ENCODE results near the gene CBFB. TPM values are rescaled to one million over a fixed set of nuclear protein-coding genes. Genes with fewer than 3 reads are reported as not detected.

CBFB gene
- total and polyA plus RNA-seq, 9 of the 15 experiments (the other 6 are each of a cell fraction or from before 2014, with no cell fraction given), result 22.0 to 112 (median 66.5) TPM

- Histone ChIP-seq H3K9me3 (replicated peaks; ENCODE audit: control insufficient read depth, insufficient read depth, low read depth, low read length) (no peaks in the 10 kb centered on the region), H3K9me1 (ENCODE audit: control insufficient read depth, insufficient read depth, low read length) (no peaks in the 10 kb centered on the region), H3K4me2 (ENCODE audit: insufficient read depth, low read length) (no peak overlapping the region), H3K9ac (ENCODE audit: insufficient read depth in 1 of 2, low read depth in 2 of 2, low read length in 2 of 2) (no peak overlapping the region), H3K36me3 (ENCODE audit: control insufficient read depth, insufficient read depth, low read length) (peaks cover 74% of the 10 kb centered on the region; the same call in 2 of the 3 replicates), H3K4me1 (replicated peaks in 1 of 2; ENCODE audit: control insufficient read depth in 2 of 2, insufficient read depth in 2 of 2, low read length in 2 of 2) (peaks cover 0 to under 1% of the 10 kb centered on the region in 2 experiments; a peak in 2 of 5 replicates), H3K79me2 (ENCODE audit: control insufficient read depth, insufficient read depth, low read length) (peaks cover 80% of the 10 kb centered on the region), H3K27ac (ENCODE audit: extremely low read depth, low read depth, low read length) (no peak overlapping the region), H4K20me1 (replicated peaks; ENCODE audit: control insufficient read depth, insufficient read depth, low read length) (no peaks in the 10 kb centered on the region; the same call in 1 of the 2 replicates), H3K27me3 (ENCODE audit: control insufficient read depth in 2 of 2, insufficient read depth in 2 of 2, low read length in 2 of 2) (no peaks in the 10 kb centered on the region), H2AFZ (ENCODE audit: low read depth, low read length) (no peak overlapping the region), H3K4me3 (no peak overlapping the region)
- POLR2A ChIA-PET, result no interaction called here
- no peak for ATAC-seq
- 93% methylated on average over 5 of the region's 5 CpGs for WGBS (ENCODE audit: insufficient coverage, low coverage, missing lambda C conversion rate)
- in situ Hi-C loops (cut with MboI) (no loop called here), intact Hi-C loops (cut with micrococcal nuclease) (no loop called here)
- BruUV-seq (replicated peaks), result no TSS peak
- CTCF ChIA-PET (ENCODE audit: low intra/inter-chr PET ratio), result interaction anchor here (0.7 kb wide), 1 partner anchor 202 kb away, joined by 4 read pairs; no protein-coding TSS in a partner anchor
- TF ChIP-seq ZNF316 (IDR thresholded peaks at IDR 0.05) (peak; percentile 64), TAF7 (tag; IDR thresholded peaks at IDR 0.05) (no peak)
- DNase-seq (ENCODE audit: extremely low read depth in 1 of 4, low spot score in 3 of 4), result no peak
- FAIRE-seq, result no peak
Measured at GRCh38 chr16:67036323-67036741, 7.4 kb downstream of the CBFB start.

GRCh38 chr16:67039260-67040020 lies 10.5 kb downstream of the CBFB start:
- H3K4me1 ChIP-seq (replicated peaks in 1 of 2; ENCODE audit: control insufficient read depth in 2 of 2, insufficient read depth in 2 of 2, low read length in 2 of 2), result no peaks in the 10 kb centered on the region
- H3K27me3 ChIP-seq (ENCODE audit: control insufficient read depth in 2 of 2, insufficient read depth in 2 of 2, low read length in 2 of 2), result no peaks in the 10 kb centered on the region
- no TSS peak for BruUV-seq (replicated peaks)
- ATAC-seq (no peak), DNase-seq (ENCODE audit: extremely low read depth in 1 of 4, low spot score in 3 of 4) (no peak), FAIRE-seq (no peak)
- intact Hi-C loops (cut with micrococcal nuclease), result no loop called here
- H3K79me2 ChIP-seq (ENCODE audit: control insufficient read depth, insufficient read depth, low read length), result peaks cover 59% of the 10 kb centered on the region
- ChIA-PET CTCF (ENCODE audit: low intra/inter-chr PET ratio) (no interaction called here), POLR2A (interaction anchor here (1.0 to 2.6 kb wide), 3 partner anchors 9 to 18 kb away, joined by 3 to 9 read pairs (median 4); no protein-coding TSS in a partner anchor)
- H2AFZ ChIP-seq (ENCODE audit: low read depth, low read length), result no peak overlapping the region
- H3K36me3 ChIP-seq (ENCODE audit: control insufficient read depth, insufficient read depth, low read length), result peaks cover 65% of the 10 kb centered on the region; the same call in 2 of the 3 replicates
- H3K27ac ChIP-seq (ENCODE audit: extremely low read depth, low read depth, low read length), result no peak overlapping the region
- in situ Hi-C loops (cut with MboI), result no loop called here
- no peaks in the 10 kb centered on the region for H4K20me1 ChIP-seq (replicated peaks; ENCODE audit: control insufficient read depth, insufficient read depth, low read length)
- 85% methylated on average over 2 of the region's 2 CpGs for WGBS (ENCODE audit: insufficient coverage, low coverage, missing lambda C conversion rate)
- H3K9me1 ChIP-seq (ENCODE audit: control insufficient read depth, insufficient read depth, low read length), result no peaks in the 10 kb centered on the region
- TF ChIP-seq KDM1A (IDR thresholded peaks at IDR 0.05), result no peak
- no peak overlapping the region for H3K4me3 ChIP-seq
- H3K9ac ChIP-seq (ENCODE audit: insufficient read depth in 1 of 2, low read depth in 2 of 2, low read length in 2 of 2), result no peak overlapping the region
- no peaks in the 10 kb centered on the region for H3K9me3 ChIP-seq (replicated peaks; ENCODE audit: control insufficient read depth, insufficient read depth, low read depth, low read length)
- H3K4me2 ChIP-seq (ENCODE audit: insufficient read depth, low read length), result no peak overlapping the region
